ENCODE data around the gene EIF5B.
"Not testable (repeated sequence)": the region's sequence is repeated elsewhere in the genome, so short reads cannot be mapped to it uniquely, and the experiment has no call there.

The EIF5B gene

DNA sequence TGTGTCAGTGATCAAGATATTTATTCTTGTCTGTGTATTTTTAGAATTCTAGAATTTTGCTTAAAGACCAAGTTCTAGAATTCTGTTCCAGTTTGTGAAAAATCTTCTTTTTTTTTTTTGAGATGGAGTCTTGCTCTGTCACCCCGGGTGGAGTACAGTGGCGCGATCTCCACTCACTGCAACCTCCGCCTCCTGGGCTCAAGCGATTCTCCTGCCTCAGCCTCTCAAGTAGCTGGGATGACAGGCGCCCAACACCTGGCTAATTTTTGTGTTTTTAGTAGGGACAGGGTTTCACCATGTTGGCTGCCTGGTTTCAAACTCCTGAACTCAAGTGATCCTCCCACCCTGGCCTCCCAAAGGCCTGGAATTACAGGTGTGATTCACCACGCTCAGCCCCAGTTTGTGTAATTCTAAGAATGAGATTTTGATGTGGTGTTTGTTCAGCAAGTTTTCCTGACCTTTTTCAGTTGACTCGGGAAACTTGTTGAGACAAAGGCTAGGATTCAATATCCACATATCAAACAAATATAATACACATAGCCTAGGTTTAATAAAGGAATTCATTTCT lies 3.6 kb downstream of the EIF5B start:
- Histone ChIP-seq H3K4me3 (ENCODE audit: low read length) (no peak overlapping the region), H3K36me3 (ENCODE audit: control insufficient read depth, insufficient read depth, low read length) (no peaks in the 10 kb centered on the region), H3K4me1 (ENCODE audit: control insufficient read depth, insufficient read depth, low read length) (no peaks in the 10 kb centered on the region), H3K27me3 (ENCODE audit: control insufficient read depth, insufficient read depth, low read length) (no peaks in the 10 kb centered on the region), H3K9me3 (ENCODE audit: control insufficient read depth, low read length) (no peaks in the 10 kb centered on the region), H3K9ac (ENCODE audit: low read length) (no peak overlapping the region)

DNA sequence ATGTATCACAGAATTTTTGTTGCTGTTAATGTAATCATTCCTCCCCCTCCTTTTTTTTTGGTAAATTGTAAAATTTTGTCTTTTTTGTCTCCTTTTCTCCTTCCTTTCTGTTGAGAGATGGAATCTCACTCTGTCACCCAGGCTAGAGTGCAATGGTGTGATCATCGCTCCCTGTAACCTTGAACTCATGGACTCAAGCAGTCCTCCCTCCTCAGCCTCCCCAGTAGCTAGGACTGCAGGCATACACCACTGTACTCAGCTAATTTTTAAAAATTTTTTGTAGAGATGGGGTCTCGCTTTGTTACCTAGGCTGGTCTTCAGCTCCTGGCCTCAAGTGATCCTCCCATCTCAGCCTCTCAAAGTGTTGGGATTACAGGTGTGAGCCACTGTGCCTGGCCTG lies 5.3 kb downstream of the EIF5B start:
- H3K9ac ChIP-seq (ENCODE audit: low read length) = no peak overlapping the region
- H3K4me3 ChIP-seq (ENCODE audit: low read length) = no peak overlapping the region
- no peaks in the 10 kb centered on the region for H3K36me3 ChIP-seq (ENCODE audit: control insufficient read depth, insufficient read depth, low read length)
- H3K27me3 ChIP-seq (ENCODE audit: control insufficient read depth, insufficient read depth, low read length) = no peaks in the 10 kb centered on the region
- no peaks in the 10 kb centered on the region for H3K9me3 ChIP-seq (ENCODE audit: control insufficient read depth, low read length)
- no peaks in the 10 kb centered on the region for H3K4me1 ChIP-seq (ENCODE audit: control insufficient read depth, insufficient read depth, low read length)

DNA sequence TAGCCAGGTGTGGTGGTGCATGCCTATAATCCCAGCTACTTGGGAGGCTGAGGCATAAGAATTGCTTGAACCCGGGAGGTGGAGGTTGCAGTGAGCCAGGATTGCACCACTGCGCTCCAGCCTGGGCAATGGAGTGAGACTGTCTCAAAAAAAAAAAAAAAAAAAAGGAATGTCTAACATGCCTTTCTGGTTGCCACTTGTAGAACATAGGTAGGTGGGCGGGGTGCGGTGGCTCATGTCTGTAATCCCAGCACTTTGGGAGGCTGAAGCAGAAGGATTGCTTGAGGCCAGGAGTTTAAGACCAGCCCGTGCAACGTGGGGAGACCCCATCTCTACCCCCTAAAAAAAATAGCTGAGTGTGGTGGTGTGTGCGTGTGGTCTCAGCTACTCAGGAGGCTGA lies 8.3 kb downstream of the EIF5B start:
- not testable (repeated sequence) for H3K36me3 ChIP-seq (ENCODE audit: control insufficient read depth, insufficient read depth, low read length); H3K27me3 ChIP-seq (ENCODE audit: control insufficient read depth, insufficient read depth, low read length); H3K9me3 ChIP-seq (ENCODE audit: control insufficient read depth, low read length); H3K4me1 ChIP-seq (ENCODE audit: control insufficient read depth, insufficient read depth, low read length); H3K9ac ChIP-seq (ENCODE audit: low read length); H3K4me3 ChIP-seq (ENCODE audit: low read length)

DNA sequence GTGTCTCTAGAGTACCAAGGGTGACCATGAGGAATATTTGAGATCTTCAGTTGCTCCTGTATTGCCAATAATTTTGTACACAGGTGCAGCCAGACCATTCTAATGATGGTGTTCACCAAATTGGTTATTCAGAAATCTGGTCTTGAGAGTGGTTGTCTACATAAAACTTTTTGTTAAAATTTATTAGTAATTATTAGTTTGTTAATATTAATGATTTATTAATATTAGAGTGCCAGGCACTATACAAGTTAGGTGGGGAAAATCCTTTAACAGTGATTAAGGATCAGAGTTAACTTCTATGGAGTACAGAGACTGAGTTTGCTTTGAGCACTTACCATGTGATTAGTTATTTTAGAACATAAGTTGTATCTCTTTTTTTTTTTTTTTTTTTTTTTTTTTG lies 9.0 kb downstream of the EIF5B start:
- H3K9ac ChIP-seq (ENCODE audit: low read length) = no peak overlapping the region
- no peaks in the 10 kb centered on the region for H3K36me3 ChIP-seq (ENCODE audit: control insufficient read depth, insufficient read depth, low read length)
- no peaks in the 10 kb centered on the region for H3K4me1 ChIP-seq (ENCODE audit: control insufficient read depth, insufficient read depth, low read length)
- H3K9me3 ChIP-seq (ENCODE audit: control insufficient read depth, low read length) = no peaks in the 10 kb centered on the region
- no peaks in the 10 kb centered on the region for H3K27me3 ChIP-seq (ENCODE audit: control insufficient read depth, insufficient read depth, low read length)
- no peak overlapping the region for H3K4me3 ChIP-seq (ENCODE audit: low read length)

DNA sequence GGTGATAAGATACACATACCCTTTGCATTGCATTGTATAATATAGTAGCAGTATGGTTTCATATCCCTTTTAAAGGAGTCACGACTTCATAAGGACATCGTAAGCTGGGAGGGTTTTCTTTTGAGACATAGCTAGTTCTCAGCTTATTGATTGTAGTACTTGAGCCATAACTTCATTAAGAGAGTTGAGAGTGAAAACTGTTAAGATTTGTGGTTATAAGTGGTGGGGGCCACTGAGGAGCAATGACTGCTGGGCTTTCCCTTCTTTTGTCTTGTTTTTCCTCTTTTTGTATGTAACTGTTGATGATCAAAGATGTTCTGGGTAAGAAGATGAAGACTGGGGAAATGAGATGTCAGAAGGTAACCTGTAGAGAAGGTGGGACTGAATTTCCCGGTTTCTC lies 11.0 kb downstream of the EIF5B start:
- Histone ChIP-seq H3K9ac (ENCODE audit: low read length) (no peak overlapping the region), H3K4me1 (ENCODE audit: control insufficient read depth, insufficient read depth, low read length) (no peaks in the 10 kb centered on the region), H3K36me3 (ENCODE audit: control insufficient read depth, insufficient read depth, low read length) (no peaks in the 10 kb centered on the region), H3K9me3 (ENCODE audit: control insufficient read depth, low read length) (no peaks in the 10 kb centered on the region), H3K27me3 (ENCODE audit: control insufficient read depth, insufficient read depth, low read length) (no peaks in the 10 kb centered on the region), H3K4me3 (ENCODE audit: low read length) (no peak overlapping the region)

DNA sequence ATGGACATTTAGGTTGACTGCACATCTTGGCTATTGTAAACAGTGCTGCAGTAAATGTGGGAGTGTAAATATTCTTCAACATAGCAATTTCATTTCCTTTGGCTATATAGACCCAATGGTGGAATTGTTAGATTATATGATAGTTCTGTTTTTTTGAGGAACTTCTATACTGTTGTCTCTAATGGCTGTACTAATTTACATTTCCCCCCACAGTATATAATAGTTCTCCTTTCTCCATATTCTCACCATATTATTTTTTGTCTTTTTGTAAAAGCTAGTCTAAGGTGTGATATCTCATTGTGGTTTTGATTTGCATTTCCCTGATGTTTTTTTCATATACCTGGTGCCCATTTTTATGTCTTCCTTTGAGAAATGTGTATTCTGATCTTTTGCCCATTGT lies 13.0 kb downstream of the EIF5B start:
- H3K27me3 ChIP-seq (ENCODE audit: control insufficient read depth, insufficient read depth, low read length) = no peaks in the 10 kb centered on the region
- no peaks in the 10 kb centered on the region for H3K36me3 ChIP-seq (ENCODE audit: control insufficient read depth, insufficient read depth, low read length)
- no peaks in the 10 kb centered on the region for H3K4me1 ChIP-seq (ENCODE audit: control insufficient read depth, insufficient read depth, low read length)
- H3K9ac ChIP-seq (ENCODE audit: low read length) = no peak overlapping the region
- H3K4me3 ChIP-seq (ENCODE audit: low read length) = no peak overlapping the region
- no peaks in the 10 kb centered on the region for H3K9me3 ChIP-seq (ENCODE audit: control insufficient read depth, low read length)

DNA sequence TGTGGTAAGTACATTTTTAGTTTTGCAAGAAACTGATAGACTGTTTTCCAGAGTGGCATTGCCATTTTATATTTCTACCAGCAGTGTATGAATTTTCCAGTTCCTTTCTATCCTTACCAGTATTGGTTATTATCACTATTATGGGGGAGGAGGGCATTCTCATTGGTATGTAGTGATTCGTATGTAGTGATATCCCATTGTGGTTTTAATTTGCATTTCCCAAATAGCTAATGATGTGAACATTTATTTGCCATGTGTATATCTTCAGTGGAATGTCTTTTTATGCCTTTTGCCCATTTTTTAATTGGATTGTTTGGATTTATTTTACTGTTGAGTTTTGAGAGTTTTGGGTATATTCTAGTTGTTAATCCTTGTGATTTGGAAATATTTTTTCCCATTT lies 16.9 kb downstream of the EIF5B start:
- Histone ChIP-seq H3K4me1 (ENCODE audit: control insufficient read depth, insufficient read depth, low read length) (peaks cover 10% of the 10 kb centered on the region), H3K9ac (ENCODE audit: low read length) (no peak overlapping the region), H3K9me3 (ENCODE audit: control insufficient read depth, low read length) (no peaks in the 10 kb centered on the region), H3K36me3 (ENCODE audit: control insufficient read depth, insufficient read depth, low read length) (no peaks in the 10 kb centered on the region), H3K27me3 (ENCODE audit: control insufficient read depth, insufficient read depth, low read length) (no peaks in the 10 kb centered on the region), H3K4me3 (ENCODE audit: low read length) (no peak overlapping the region)

DNA sequence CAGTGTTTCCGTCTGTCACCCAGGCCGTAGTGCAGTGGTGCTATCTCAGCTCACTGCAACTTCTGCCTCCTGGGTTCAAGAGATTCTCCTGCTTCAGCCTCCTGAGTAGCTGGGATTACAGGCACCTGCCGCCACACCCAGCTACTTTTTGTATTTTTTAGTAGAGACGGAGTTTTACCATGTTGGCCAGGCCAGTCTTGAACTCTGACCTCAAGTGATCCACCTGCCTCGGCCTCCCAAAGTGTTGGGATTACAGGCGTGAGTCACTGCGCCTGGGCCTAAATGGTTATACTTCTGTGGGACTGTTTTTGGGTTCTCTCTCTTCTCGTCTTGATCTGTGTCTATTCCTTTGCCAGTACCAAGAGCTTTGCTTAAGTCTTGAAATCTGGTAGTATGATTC lies 17.6 kb downstream of the EIF5B start:
- not testable (repeated sequence) for H3K4me3 ChIP-seq (ENCODE audit: low read length); H3K4me1 ChIP-seq (ENCODE audit: control insufficient read depth, insufficient read depth, low read length); H3K9me3 ChIP-seq (ENCODE audit: control insufficient read depth, low read length); H3K27me3 ChIP-seq (ENCODE audit: control insufficient read depth, insufficient read depth, low read length); H3K36me3 ChIP-seq (ENCODE audit: control insufficient read depth, insufficient read depth, low read length); H3K9ac ChIP-seq (ENCODE audit: low read length)

DNA sequence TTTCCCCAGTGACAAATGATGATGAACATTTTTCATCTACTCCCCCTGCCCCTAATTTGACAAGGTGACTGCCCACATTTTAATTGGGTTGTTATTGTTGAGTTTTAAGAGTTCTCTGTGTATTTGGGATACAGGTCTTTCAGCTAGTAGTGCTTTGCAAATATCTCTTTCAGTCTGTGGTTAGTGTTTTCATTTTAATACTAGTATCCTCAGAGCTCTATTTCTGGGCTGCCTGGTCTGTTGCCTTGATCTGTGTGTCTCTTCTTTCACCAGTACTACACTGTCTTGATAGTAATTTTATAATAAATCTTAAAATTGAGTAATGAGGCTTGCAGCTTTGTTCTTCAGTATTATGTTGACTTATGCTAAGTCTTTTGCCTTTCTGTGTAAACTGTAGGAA lies 19.7 kb downstream of the EIF5B start:
- H3K4me1 ChIP-seq (ENCODE audit: control insufficient read depth, insufficient read depth, low read length) = peaks cover 10% of the 10 kb centered on the region
- peaks cover 4% of the 10 kb centered on the region for H3K36me3 ChIP-seq (ENCODE audit: control insufficient read depth, insufficient read depth, low read length)
- no peak overlapping the region for H3K9ac ChIP-seq (ENCODE audit: low read length)
- H3K27me3 ChIP-seq (ENCODE audit: control insufficient read depth, insufficient read depth, low read length) = no peaks in the 10 kb centered on the region
- H3K9me3 ChIP-seq (ENCODE audit: control insufficient read depth, low read length) = no peaks in the 10 kb centered on the region
- H3K4me3 ChIP-seq (ENCODE audit: low read length) = no peak overlapping the region

DNA sequence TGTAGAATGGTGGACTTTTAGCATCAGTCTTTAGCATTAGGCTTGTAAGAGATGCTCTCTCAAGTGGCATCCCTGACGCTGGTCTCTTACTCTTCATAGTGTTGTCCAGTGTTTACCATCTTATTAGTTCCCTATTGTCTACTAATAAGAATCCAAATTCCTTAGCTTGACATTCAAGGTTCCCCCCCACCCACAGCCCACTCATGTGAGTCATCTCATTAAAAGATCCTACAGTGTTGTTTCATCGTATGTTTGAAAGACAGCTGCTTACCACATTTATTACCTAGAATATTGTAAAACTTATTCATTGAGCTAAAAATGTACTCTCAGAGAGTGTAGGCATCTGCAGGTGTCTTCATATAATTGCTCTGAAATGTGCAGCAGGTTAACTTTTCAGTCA lies 28.5 kb downstream of the EIF5B start:
- H3K36me3 ChIP-seq (ENCODE audit: control insufficient read depth, insufficient read depth, low read length) = peaks cover 1% of the 10 kb centered on the region
- H3K27me3 ChIP-seq (ENCODE audit: control insufficient read depth, insufficient read depth, low read length) = no peaks in the 10 kb centered on the region
- H3K9me3 ChIP-seq (ENCODE audit: control insufficient read depth, low read length) = no peaks in the 10 kb centered on the region
- H3K4me3 ChIP-seq (ENCODE audit: low read length) = no peak overlapping the region
- H3K4me1 ChIP-seq (ENCODE audit: control insufficient read depth, insufficient read depth, low read length) = no peaks in the 10 kb centered on the region
- H3K9ac ChIP-seq (ENCODE audit: low read length) = no peak overlapping the region

DNA sequence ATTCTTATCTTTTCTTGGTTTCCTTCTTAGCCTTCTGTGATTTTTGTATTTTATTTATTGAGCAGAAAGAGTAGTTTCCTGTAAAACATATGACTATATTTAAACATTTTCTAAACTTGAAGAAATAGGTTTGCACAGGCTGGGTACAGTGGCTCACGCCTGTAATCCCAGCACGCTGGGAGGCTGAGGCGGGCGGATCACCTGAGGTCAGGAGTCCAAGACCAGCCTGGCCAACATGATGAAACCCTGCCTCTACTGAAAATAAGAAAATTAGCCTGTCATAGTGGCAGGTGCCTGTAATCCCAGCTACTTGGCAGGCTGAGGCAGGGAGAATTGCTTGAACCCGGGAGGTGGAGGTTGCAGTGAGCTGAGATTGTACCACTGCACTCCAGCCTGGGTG lies 31.7 kb downstream of the EIF5B start:
- not testable (repeated sequence) for H3K4me1 ChIP-seq (ENCODE audit: control insufficient read depth, insufficient read depth, low read length); H3K36me3 ChIP-seq (ENCODE audit: control insufficient read depth, insufficient read depth, low read length); H3K4me3 ChIP-seq (ENCODE audit: low read length); H3K9ac ChIP-seq (ENCODE audit: low read length); H3K27me3 ChIP-seq (ENCODE audit: control insufficient read depth, insufficient read depth, low read length); H3K9me3 ChIP-seq (ENCODE audit: control insufficient read depth, low read length)

DNA sequence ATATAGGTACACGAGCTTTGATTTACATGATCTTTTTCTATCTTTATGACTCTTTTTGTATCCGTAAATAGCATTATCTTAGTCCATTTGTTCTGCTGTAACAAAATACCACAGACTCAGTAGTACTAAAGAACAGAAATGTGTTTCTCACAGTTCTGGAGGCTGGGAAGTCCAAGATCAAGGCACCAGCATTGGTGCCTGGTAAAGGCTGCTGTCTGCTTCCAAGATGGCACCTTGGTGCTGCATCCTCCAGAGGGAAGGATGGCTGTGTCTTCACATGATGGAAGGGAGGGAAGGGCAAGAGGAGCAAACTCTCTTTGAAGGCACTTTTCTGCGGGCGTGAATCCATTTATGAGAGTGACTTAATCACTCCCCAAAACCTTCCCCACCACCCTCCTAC lies 36.0 kb downstream of the EIF5B start:
- no peaks in the 10 kb centered on the region for H3K9me3 ChIP-seq (ENCODE audit: control insufficient read depth, low read length)
- H3K36me3 ChIP-seq (ENCODE audit: control insufficient read depth, insufficient read depth, low read length) = no peaks in the 10 kb centered on the region
- H3K4me1 ChIP-seq (ENCODE audit: control insufficient read depth, insufficient read depth, low read length) = no peaks in the 10 kb centered on the region
- H3K9ac ChIP-seq (ENCODE audit: low read length) = no peak overlapping the region
- no peaks in the 10 kb centered on the region for H3K27me3 ChIP-seq (ENCODE audit: control insufficient read depth, insufficient read depth, low read length)
- no peak overlapping the region for H3K4me3 ChIP-seq (ENCODE audit: low read length)

DNA sequence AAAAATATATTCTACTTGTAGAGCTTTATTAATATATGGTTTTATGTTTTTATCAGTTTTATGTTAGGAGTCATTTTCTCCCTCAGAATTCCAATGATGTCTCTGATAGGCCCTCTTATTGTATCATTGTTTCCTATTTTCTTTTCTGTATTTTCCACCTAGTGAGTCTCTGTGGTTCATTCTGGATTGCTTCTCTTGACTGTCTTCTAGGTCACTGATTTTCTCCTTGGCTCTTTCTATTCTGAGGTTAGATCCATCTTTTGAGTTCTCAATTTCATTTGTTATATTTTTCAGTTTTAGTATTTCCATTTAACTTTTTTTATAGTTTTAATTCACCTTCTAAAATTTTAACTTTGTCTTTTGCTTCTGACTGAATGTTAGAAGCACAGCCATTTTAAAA lies 37.6 kb downstream of the EIF5B start:
- H3K9me3 ChIP-seq (ENCODE audit: control insufficient read depth, low read length) = no peaks in the 10 kb centered on the region
- H3K4me3 ChIP-seq (ENCODE audit: low read length) = no peak overlapping the region
- H3K36me3 ChIP-seq (ENCODE audit: control insufficient read depth, insufficient read depth, low read length) = no peaks in the 10 kb centered on the region
- H3K4me1 ChIP-seq (ENCODE audit: control insufficient read depth, insufficient read depth, low read length) = no peaks in the 10 kb centered on the region
- H3K27me3 ChIP-seq (ENCODE audit: control insufficient read depth, insufficient read depth, low read length) = no peaks in the 10 kb centered on the region
- H3K9ac ChIP-seq (ENCODE audit: low read length) = no peak overlapping the region
